HL-60 (cell line): Measurements from ENCODE around the gene CRISP3.

Experiments
- GABPA ChIP-seq: IDR thresholded peaks from 2 replicates; pipeline ENCODE4 v1.6.1; 2012; ENCODE audit warnings: low read depth
- POLR2AphosphoS5 ChIP-seq: IDR thresholded peaks from 2 replicates; pipeline ENCODE4 v1.6.1; 2012; ENCODE audit warnings: low read depth
- SPI1 ChIP-seq: IDR thresholded peaks from 2 replicates; pipeline ENCODE4 v1.6.1; 2012; ENCODE audit warnings: low read depth, mild to moderate bottlenecking, borderline replicate concordance
- TF ChIP-seq, protein P1 (sequence below): IDR thresholded peaks from one replicate; pipeline ENCODE4 v1.5.1; 2011; ENCODE audit warnings: low read length, control low read depth, inconsistent platforms; ENCODE audit not compliant: insufficient read depth
- TF ChIP-seq, protein P2 (sequence below): IDR thresholded peaks from 2 replicates; pipeline ENCODE4 v1.6.1; 2012; ENCODE audit warnings: low read depth; ENCODE audit not compliant: insufficient replicate concordance

DNA sequence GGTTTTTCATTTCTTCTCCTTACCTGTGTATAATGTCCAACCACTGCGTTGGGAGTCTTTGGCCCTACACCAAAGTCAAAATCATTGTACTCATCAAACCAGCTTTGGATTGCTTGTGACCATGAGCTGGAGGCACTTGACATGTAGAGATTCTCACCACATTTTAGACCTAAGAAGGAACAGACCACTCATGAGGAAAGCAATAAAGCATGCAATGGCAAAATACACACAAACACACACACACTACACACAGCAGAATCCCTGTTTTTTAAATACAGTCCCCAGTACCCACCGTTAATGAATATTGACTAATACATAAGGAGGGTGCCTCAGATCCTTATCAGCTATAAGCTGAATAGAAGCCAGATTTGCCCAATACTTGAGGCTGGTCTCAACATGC lies 10.5 kb downstream of the CRISP3 start:
- TF ChIP-seq, protein P1, sequence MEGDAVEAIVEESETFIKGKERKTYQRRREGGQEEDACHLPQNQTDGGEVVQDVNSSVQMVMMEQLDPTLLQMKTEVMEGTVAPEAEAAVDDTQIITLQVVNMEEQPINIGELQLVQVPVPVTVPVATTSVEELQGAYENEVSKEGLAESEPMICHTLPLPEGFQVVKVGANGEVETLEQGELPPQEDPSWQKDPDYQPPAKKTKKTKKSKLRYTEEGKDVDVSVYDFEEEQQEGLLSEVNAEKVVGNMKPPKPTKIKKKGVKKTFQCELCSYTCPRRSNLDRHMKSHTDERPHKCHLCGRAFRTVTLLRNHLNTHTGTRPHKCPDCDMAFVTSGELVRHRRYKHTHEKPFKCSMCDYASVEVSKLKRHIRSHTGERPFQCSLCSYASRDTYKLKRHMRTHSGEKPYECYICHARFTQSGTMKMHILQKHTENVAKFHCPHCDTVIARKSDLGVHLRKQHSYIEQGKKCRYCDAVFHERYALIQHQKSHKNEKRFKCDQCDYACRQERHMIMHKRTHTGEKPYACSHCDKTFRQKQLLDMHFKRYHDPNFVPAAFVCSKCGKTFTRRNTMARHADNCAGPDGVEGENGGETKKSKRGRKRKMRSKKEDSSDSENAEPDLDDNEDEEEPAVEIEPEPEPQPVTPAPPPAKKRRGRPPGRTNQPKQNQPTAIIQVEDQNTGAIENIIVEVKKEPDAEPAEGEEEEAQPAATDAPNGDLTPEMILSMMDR = no peak
- TF ChIP-seq GABPA (no peak), POLR2AphosphoS5 (no peak), SPI1 (no peak)
- TF ChIP-seq, protein P2, sequence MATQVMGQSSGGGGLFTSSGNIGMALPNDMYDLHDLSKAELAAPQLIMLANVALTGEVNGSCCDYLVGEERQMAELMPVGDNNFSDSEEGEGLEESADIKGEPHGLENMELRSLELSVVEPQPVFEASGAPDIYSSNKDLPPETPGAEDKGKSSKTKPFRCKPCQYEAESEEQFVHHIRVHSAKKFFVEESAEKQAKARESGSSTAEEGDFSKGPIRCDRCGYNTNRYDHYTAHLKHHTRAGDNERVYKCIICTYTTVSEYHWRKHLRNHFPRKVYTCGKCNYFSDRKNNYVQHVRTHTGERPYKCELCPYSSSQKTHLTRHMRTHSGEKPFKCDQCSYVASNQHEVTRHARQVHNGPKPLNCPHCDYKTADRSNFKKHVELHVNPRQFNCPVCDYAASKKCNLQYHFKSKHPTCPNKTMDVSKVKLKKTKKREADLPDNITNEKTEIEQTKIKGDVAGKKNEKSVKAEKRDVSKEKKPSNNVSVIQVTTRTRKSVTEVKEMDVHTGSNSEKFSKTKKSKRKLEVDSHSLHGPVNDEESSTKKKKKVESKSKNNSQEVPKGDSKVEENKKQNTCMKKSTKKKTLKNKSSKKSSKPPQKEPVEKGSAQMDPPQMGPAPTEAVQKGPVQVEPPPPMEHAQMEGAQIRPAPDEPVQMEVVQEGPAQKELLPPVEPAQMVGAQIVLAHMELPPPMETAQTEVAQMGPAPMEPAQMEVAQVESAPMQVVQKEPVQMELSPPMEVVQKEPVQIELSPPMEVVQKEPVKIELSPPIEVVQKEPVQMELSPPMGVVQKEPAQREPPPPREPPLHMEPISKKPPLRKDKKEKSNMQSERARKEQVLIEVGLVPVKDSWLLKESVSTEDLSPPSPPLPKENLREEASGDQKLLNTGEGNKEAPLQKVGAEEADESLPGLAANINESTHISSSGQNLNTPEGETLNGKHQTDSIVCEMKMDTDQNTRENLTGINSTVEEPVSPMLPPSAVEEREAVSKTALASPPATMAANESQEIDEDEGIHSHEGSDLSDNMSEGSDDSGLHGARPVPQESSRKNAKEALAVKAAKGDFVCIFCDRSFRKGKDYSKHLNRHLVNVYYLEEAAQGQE = no peak
